Smooth muscle cell (in vitro differentiated cells): ENCODE data around the gene FOXO3. TPM values are rescaled to one million over a fixed set of nuclear protein-coding genes. Genes with fewer than 3 reads are reported as not detected.

Experiments
- DNase-seq: peaks from one replicate; lab custom pipeline; 2025; ENCODE audit not compliant: unreplicated experiment; lab: John Stamatoyannopoulos, UW
- H2AFZ ChIP-seq: fragments of 200-600 bp; sonication (generic); 2 replicates; pipeline ENCODE4 v1.6.0; 2016; ENCODE audit warnings: antibody characterized with exemption, low read depth, mild to moderate bottlenecking
- H3F3A ChIP-seq: fragments of 200-600 bp; sonication (generic); 2 replicates; pipeline ENCODE4 v1.6.0; 2017; ENCODE audit warnings: antibody characterized with exemption, low read depth
- H3K27ac ChIP-seq: fragments of 200-600 bp; sonication (generic); 2 replicates; pipeline ENCODE4 v1.5.1; 2016; ENCODE audit warnings: low read depth, mild to moderate bottlenecking
- H3K27me3 ChIP-seq: fragments of 200-600 bp; sonication (generic); 2 replicates; pipeline ENCODE4 v1.6.1; 2016; ENCODE audit warnings: low read depth, mild to moderate bottlenecking
- H3K36me3 ChIP-seq: fragments of 200-600 bp; sonication (generic); 2 replicates; pipeline ENCODE4 v1.5.1; 2016; ENCODE audit warnings: low read depth
- H3K4me1 ChIP-seq: fragments of 200-600 bp; sonication (generic); 2 replicates; pipeline ENCODE4 v1.5.1; 2016; ENCODE audit warnings: low read depth
- H3K4me2 ChIP-seq: fragments of 200-600 bp; sonication (generic); 2 replicates; pipeline ENCODE4 v1.6.0; 2016; ENCODE audit warnings: mild to moderate bottlenecking
- H3K4me3 ChIP-seq: fragments of 200-600 bp; sonication (generic); 2 replicates; pipeline ENCODE4 v1.5.1; 2016; ENCODE audit warnings: mild to moderate bottlenecking
- H3K79me2 ChIP-seq: fragments of 200-600 bp; sonication (generic); 2 replicates; pipeline ENCODE4 v1.6.0; 2016; ENCODE audit warnings: low read depth, mild to moderate bottlenecking
- H3K9ac ChIP-seq: fragments of 200-600 bp; sonication (generic); 2 replicates; pipeline ENCODE4 v1.6.0; 2016; ENCODE audit warnings: low read depth
- H3K9me3 ChIP-seq: fragments of 200-600 bp; sonication (generic); replicated peaks from 2 replicates; pipeline ENCODE4 v1.5.1; 2016; ENCODE audit warnings: low read depth
- H4K20me1 ChIP-seq: fragments of 200-600 bp; sonication (generic); 2 replicates; pipeline ENCODE4 v1.6.0; 2016; ENCODE audit warnings: low read depth
- WGBS: methylation state at CpG from one replicate; pipeline ENCODE4 v1.1.7; 2016; ENCODE audit warnings: low lambda C conversion rate; 5-methylcytosine and 5-hydroxymethylcytosine counted together
- polyA plus RNA-seq: library from polyadenylated mRNA; unstranded; fragments of >200 nt; fragmentation: Nextera tagmentation; extraction: Ambion mirVana; gene quantifications from 2 replicates; pipeline ENCODE4 v1.2.1, GENCODE V29; 2016
- total RNA-seq: library from RNA; depleted of rRNA; stranded (reverse); fragments of >200 nt; gene quantifications from 2 replicates; pipeline ENCODE4 v1.2.3, GENCODE V29; 2014
- TF ChIP-seq, protein P1 (sequence below): fragments of 200-600 bp; sonication (generic); IDR thresholded peaks from 2 replicates; pipeline ENCODE4 v1.5.1; 2017; ENCODE audit warnings: borderline replicate concordance, mild to moderate bottlenecking, antibody characterized with exemption; ENCODE audit not compliant: insufficient read depth, poor library complexity, severe bottlenecking

The FOXO3 gene
- total and polyA plus RNA-seq, 2 experiments from 2014 or later: 35.9 to 40.3 TPM

DNA sequence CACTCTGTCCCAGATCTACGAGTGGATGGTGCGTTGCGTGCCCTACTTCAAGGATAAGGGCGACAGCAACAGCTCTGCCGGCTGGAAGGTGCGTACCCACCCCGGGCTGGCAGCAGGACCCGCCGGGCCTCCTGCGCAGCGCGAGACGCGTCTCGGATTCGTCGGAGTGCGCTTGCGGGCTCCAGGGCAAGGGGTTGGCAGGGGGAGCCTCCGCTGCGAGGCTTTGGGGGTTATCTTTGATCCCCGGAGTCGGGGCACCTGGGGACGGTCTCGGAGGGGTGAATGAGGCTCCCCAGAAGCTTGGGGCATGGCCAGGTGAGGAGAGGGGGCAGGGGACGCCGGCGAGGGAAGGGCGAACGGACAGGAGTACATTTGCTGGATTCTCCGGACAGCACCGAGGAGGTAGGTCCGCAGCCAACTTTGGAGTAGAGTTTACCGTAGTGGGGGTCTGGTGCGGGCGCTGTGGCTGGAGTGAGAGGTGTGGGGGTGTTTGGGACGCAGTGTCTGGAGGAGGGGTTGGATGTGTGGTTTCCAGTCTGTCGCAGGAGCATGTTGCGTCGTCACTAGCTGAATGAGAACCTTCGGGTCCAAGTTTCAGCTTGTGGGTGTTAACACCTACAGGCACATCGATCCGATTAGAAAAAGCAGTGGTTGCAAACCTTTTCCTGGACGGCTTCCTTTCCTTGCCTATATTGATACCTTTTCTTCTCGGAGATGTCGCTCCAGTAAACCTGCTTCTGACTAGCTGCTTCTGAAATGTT is 1.2 kb downstream of the FOXO3 start:
- Histone ChIP-seq H3K4me2 (peak overlapping the region; percentile 98), H3K79me2 (peaks cover 54% of the 10 kb centered on the region), H2AFZ (no peak overlapping the region), H3K36me3 (no peaks in the 10 kb centered on the region), H3K27me3 (no peaks in the 10 kb centered on the region), H4K20me1 (peaks cover 55% of the 10 kb centered on the region), H3K4me1 (peaks cover 32% of the 10 kb centered on the region), H3K27ac (peak overlapping the region; percentile 85), H3K9me3 (no peaks in the 10 kb centered on the region), H3F3A (peaks cover 6% of the 10 kb centered on the region), H3K9ac (peak overlapping the region; percentile 99), H3K4me3 (peak overlapping the region; percentile 100)
- TF ChIP-seq, protein P1, sequence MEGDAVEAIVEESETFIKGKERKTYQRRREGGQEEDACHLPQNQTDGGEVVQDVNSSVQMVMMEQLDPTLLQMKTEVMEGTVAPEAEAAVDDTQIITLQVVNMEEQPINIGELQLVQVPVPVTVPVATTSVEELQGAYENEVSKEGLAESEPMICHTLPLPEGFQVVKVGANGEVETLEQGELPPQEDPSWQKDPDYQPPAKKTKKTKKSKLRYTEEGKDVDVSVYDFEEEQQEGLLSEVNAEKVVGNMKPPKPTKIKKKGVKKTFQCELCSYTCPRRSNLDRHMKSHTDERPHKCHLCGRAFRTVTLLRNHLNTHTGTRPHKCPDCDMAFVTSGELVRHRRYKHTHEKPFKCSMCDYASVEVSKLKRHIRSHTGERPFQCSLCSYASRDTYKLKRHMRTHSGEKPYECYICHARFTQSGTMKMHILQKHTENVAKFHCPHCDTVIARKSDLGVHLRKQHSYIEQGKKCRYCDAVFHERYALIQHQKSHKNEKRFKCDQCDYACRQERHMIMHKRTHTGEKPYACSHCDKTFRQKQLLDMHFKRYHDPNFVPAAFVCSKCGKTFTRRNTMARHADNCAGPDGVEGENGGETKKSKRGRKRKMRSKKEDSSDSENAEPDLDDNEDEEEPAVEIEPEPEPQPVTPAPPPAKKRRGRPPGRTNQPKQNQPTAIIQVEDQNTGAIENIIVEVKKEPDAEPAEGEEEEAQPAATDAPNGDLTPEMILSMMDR: no peak
- no peak for DNase-seq
- WGBS: 2% methylated on average over 46 of the region's 46 CpGs

DNA sequence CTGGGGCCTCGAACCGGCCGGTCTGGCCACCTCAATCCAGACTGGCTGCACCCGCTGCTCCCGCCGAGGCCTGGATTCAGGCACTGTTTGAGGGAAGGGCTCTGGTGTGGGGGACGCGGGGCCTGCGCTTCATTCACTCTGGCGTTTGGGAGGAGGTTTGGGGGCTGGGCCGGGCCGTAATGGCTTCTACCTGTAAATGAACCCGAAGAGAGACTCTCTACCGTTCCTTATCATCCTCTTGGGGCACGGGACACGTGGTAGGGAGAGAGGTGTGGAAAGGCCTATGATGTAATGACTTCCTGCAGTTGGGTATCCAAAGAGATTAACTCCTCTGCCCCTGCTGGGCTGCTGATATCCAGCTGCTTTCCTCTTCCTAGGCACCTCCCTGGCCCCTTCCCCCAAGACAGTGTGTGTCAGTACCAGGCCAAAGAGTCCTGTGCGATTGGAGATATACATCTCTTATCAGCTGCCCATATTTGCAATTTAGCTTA is 1.8 kb downstream of the FOXO3 start:
- Histone ChIP-seq H3K4me3 (peak overlapping the region; percentile 100), H3K9me3 (no peaks in the 10 kb centered on the region), H3K36me3 (no peaks in the 10 kb centered on the region), H3K27ac (peak overlapping the region; percentile 85), H3K4me1 (peaks cover 27% of the 10 kb centered on the region), H2AFZ (no peak overlapping the region), H3K79me2 (peaks cover 60% of the 10 kb centered on the region), H3K4me2 (peak overlapping the region; percentile 98), H3K9ac (peak overlapping the region; percentile 99), H4K20me1 (peaks cover 61% of the 10 kb centered on the region), H3K27me3 (no peaks in the 10 kb centered on the region), H3F3A (peaks cover 6% of the 10 kb centered on the region)
- WGBS: 2% methylated on average over 17 of the region's 17 CpGs
- no peak for DNase-seq
- TF ChIP-seq, protein P1: no peak

GRCh38 chr6:108563292-108563691 is 2.6 kb downstream of the FOXO3 start:
- H3K79me2 ChIP-seq: peaks cover 68% of the 10 kb centered on the region
- H4K20me1 ChIP-seq: peaks cover 68% of the 10 kb centered on the region
- H3K4me1 ChIP-seq: peaks cover 27% of the 10 kb centered on the region
- peak overlapping the region; percentile 99 for H3K9ac ChIP-seq
- H3F3A ChIP-seq: peaks cover 6% of the 10 kb centered on the region
- peak overlapping the region; percentile 85 for H3K27ac ChIP-seq
- no peaks in the 10 kb centered on the region for H3K36me3 ChIP-seq
- no peaks in the 10 kb centered on the region for H3K27me3 ChIP-seq
- WGBS: 66% methylated on average over 8 of the region's 8 CpGs
- peak overlapping the region; percentile 100 for H3K4me3 ChIP-seq
- H3K4me2 ChIP-seq: peak overlapping the region; percentile 98
- no peak for DNase-seq
- TF ChIP-seq, protein P1: no peak
- H3K9me3 ChIP-seq: no peaks in the 10 kb centered on the region
- no peak overlapping the region for H2AFZ ChIP-seq
